HepG2 (cell line): ENCODE measurements around the gene CCDC9B. TPM values are rescaled to one million over a fixed set of nuclear protein-coding genes. Genes with fewer than 3 reads are reported as not detected.

Experiments
- ATAC-seq: fragments of 200-7000 bp; cut with Tn5 transposase; 3 replicates; pipeline ENCODE4 v1.9.1; 2020; ENCODE audit warnings: mild to moderate bottlenecking, moderate library complexity
- BruUV-seq: library from RNA; stranded (reverse); fragments of 400-500 nt; replicated peaks from 2 replicates; lab custom pipeline; 2021; lab: Mats Ljungman, UMichigan
- CTCF ChIA-PET: fragments of 300-600 bp; formaldehyde crosslinking; extraction: SDS; loops from one replicate; lab custom pipeline; 2021; ENCODE audit warnings: low total read pairs, inconsistent platforms, low intra/inter-chr PET ratio; lab: Yijun Ruan, JAX
- POLR2A ChIA-PET: fragments of 350-600 bp; sonication (Branson Sonifier 250); formaldehyde crosslinking; loops from one replicate; lab custom pipeline; 2020; ENCODE audit warnings: antibody characterized with exemption, inconsistent platforms; lab: Yijun Ruan, JAX
- DNase-seq: peaks from one replicate; pipeline ENCODE4 v3.0.0-alpha.2; 2015; ENCODE audit warnings: low spot score
- FAIRE-seq: peaks from 3 replicates; lab custom pipeline; 2011; peaks lifted over from hg19 to GRCh38; lab: Jason Lieb, UNC
- H2AFZ ChIP-seq: one replicate; pipeline ENCODE4 v1.6.1; 2011; ENCODE audit warnings: low read length, inconsistent platforms
- H3K27ac ChIP-seq: fragments of 300-600 bp; 3 replicates; pipeline ENCODE4 v1.8.0; 2011; ENCODE audit warnings: mixed run types, mild to moderate bottlenecking, mixed read lengths, low read length, inconsistent platforms; ENCODE audit not compliant: insufficient read depth; ENCODE audit errors: extremely low read length
- H3K27me3 ChIP-seq, 2 experiments: fragments of 200-600 bp in 1 of 2; 2 replicates in 1 of 2; 3 replicates in 1 of 2; pipeline versions ENCODE4 v1.6.0 to v1.8.0; 2011; ENCODE audit warnings: low read length in 2 of 2, mild to moderate bottlenecking in 2 of 2, moderate library complexity in 2 of 2, inconsistent platforms in 1 of 2; ENCODE audit not compliant: insufficient read depth in 2 of 2, control insufficient read depth in 1 of 2
- H3K36me3 ChIP-seq, 2 experiments: fragments of 200-600 bp in 1 of 2; replicated peaks in 1 of 2; 2 replicates in 1 of 2; 3 replicates in 1 of 2; pipeline versions ENCODE4 v1.5.1 to v1.8.0; 2011; ENCODE audit warnings: low read length in 2 of 2, inconsistent platforms in 1 of 2; ENCODE audit not compliant: insufficient read depth in 2 of 2, control insufficient read depth in 1 of 2
- H3K4me1 ChIP-seq: 2 replicates; pipeline ENCODE4 v1.5.1; 2012; ENCODE audit warnings: low read length, inconsistent platforms; ENCODE audit not compliant: insufficient read depth
- H3K4me2 ChIP-seq: 2 replicates; pipeline ENCODE4 v1.6.0; 2011; ENCODE audit warnings: low read depth, low read length, inconsistent platforms
- H3K4me3 ChIP-seq, 3 experiments: fragments of 200-600 bp in 1 of 3; sonication (generic), shearing (Covaris generic) in 1 of 3; replicated peaks in 1 of 3; 2 replicates each; pipeline ENCODE4 v1.5.1; 2011 to 2016; ENCODE audit warnings: low read length in 3 of 3, inconsistent platforms in 2 of 3, low read depth in 2 of 3, mild to moderate bottlenecking in 2 of 3, control low read depth in 1 of 3, mixed read lengths in 1 of 3; ENCODE audit not compliant: insufficient read depth in 1 of 3
- H3K79me2 ChIP-seq: one replicate; pipeline ENCODE4 v1.6.1; 2011; ENCODE audit warnings: low read length, inconsistent platforms; ENCODE audit not compliant: insufficient read depth
- H3K9ac ChIP-seq: 2 replicates; pipeline ENCODE4 v1.6.0; 2011; ENCODE audit warnings: mild to moderate bottlenecking, low read depth, low read length, inconsistent platforms; ENCODE audit not compliant: insufficient read depth
- H3K9me3 ChIP-seq: 2 replicates; pipeline ENCODE4 v1.5.1; 2012; ENCODE audit warnings: mild to moderate bottlenecking, low read length
- H4K20me1 ChIP-seq: 2 replicates; pipeline ENCODE4 v1.6.0; 2011; ENCODE audit warnings: inconsistent platforms, mild to moderate bottlenecking, low read length, moderate library complexity; ENCODE audit not compliant: insufficient read depth
- ARNT2 ChIP-seq: sonication (generic); formaldehyde crosslinking; IDR thresholded peaks from 2 replicates; pipeline ENCODE4 v1.8.0; 2022; ENCODE audit warnings: mild to moderate bottlenecking, low read depth, missing genetic modification reagents, moderate library complexity
- ATAD3A ChIP-seq: sonication (generic); formaldehyde crosslinking; IDR thresholded peaks from 2 replicates; pipeline ENCODE4 v1.4.0; 2020; ENCODE audit warnings: missing genetic modification reagents
- BCL6 ChIP-seq: IDR thresholded peaks from 2 replicates; pipeline ENCODE4 v1.6.1; 2016; ENCODE audit warnings: missing genetic modification reagents, missing compliant biosample characterization
- JUNB ChIP-seq: sonication (generic); formaldehyde crosslinking; IDR thresholded peaks from 2 replicates; pipeline ENCODE4 v1.8.0; 2022; ENCODE audit warnings: missing genetic modification reagents, mild to moderate bottlenecking, borderline replicate concordance
- MATR3 ChIP-seq: sonication (generic); formaldehyde crosslinking; IDR thresholded peaks from 2 replicates; pipeline ENCODE4 v1.4.0; 2020; ENCODE audit warnings: missing genetic modification reagents
- NFIC ChIP-seq: IDR thresholded peaks from 2 replicates; pipeline ENCODE4 v1.6.1; 2012; ENCODE audit warnings: mild to moderate bottlenecking, low read length, inconsistent platforms
- RORA ChIP-seq: sonication (generic); formaldehyde crosslinking; IDR thresholded peaks from 2 replicates; pipeline ENCODE4 v1.5.0; 2020; ENCODE audit warnings: mild to moderate bottlenecking, missing genetic modification reagents, moderate library complexity
- SALL1 ChIP-seq: sonication (generic); formaldehyde crosslinking; IDR thresholded peaks from 2 replicates; pipeline ENCODE4 v1.8.0; 2022; ENCODE audit warnings: mild to moderate bottlenecking, missing genetic modification reagents
- SKIL ChIP-seq: sonication (generic); formaldehyde crosslinking; IDR thresholded peaks from 2 replicates; pipeline ENCODE4 v1.8.0; 2022; ENCODE audit warnings: missing genetic modification reagents, mild to moderate bottlenecking, moderate library complexity, borderline replicate concordance
- ZKSCAN8 ChIP-seq: IDR thresholded peaks from 2 replicates; pipeline ENCODE4 v1.6.1; 2016; ENCODE audit warnings: borderline replicate concordance, missing genetic modification reagents, missing compliant biosample characterization
- ZNF10 ChIP-seq: sonication (generic); formaldehyde crosslinking; IDR thresholded peaks from 2 replicates; pipeline ENCODE4 v1.4.0; 2020; ENCODE audit warnings: mild to moderate bottlenecking, low read depth, missing genetic modification reagents, borderline replicate concordance
- ZNF263 ChIP-seq: sonication (generic); formaldehyde crosslinking; IDR thresholded peaks from 2 replicates; pipeline ENCODE4 v1.4.0; 2020; ENCODE audit warnings: missing genetic modification reagents
- ZNF431 ChIP-seq: sonication (generic); formaldehyde crosslinking; IDR thresholded peaks from 2 replicates; pipeline ENCODE4 v1.9.0; 2022; ENCODE audit warnings: missing genetic modification reagents, low read depth, mild to moderate bottlenecking, borderline replicate concordance
- ZNF552 ChIP-seq: sonication (generic); formaldehyde crosslinking; IDR thresholded peaks from 2 replicates; pipeline ENCODE4 v1.9.0; 2022; ENCODE audit warnings: missing genetic modification reagents, mild to moderate bottlenecking, borderline replicate concordance
- ZNF839 ChIP-seq: sonication (generic); formaldehyde crosslinking; IDR thresholded peaks from 2 replicates; pipeline ENCODE4 v1.4.0; 2020; ENCODE audit warnings: missing genetic modification reagents, mild to moderate bottlenecking, borderline replicate concordance
- ZSCAN12 ChIP-seq: sonication (generic); formaldehyde crosslinking; IDR thresholded peaks from 2 replicates; pipeline ENCODE4 v1.9.0; 2021; ENCODE audit warnings: mild to moderate bottlenecking, missing genetic modification reagents
- WGBS: methylation state at CpG from one replicate; pipeline ENCODE4 v1.1.6; 2017; ENCODE audit warnings: low lambda C conversion rate; 5-methylcytosine and 5-hydroxymethylcytosine counted together
- in situ Hi-C: cut with HindIII; loops from 2 replicates; pipeline ENCODE4 v1.10.0; 2017; ENCODE audit warnings: low pct_unique_long_range_greater_than_20kb; ENCODE audit not compliant: extremely low pct_ligation_motif_present
- intact Hi-C: fragments of 100-400 bp; cut with micrococcal nuclease; formaldehyde crosslinking; loops from one replicate; pipeline ENCODE4 v1.10.0; 2022; ENCODE audit not compliant: unreplicated experiment
- polyA plus RNA-seq, 8 experiments: library from polyadenylated mRNA; depleted of rRNA in 3 of 8; stranded (reverse) in 7 of 8; unstranded in 1 of 8; fragments of >200 nt; fragmentation: Illumina TruSeq in 4 of 8; extraction: Trizol in 4 of 8; gene quantifications; 2 replicates each; pipeline versions ENCODE4 v1.2.1 to v1.2.3, GENCODE V29; 2011 to 2016; ENCODE audit warnings: low read depth in 4 of 8, missing spikeins in 1 of 8, mixed read lengths in 1 of 8; ENCODE audit not compliant: insufficient read depth in 1 of 8
- total RNA-seq, 5 experiments: library from RNA; depleted of rRNA; stranded (reverse); fragments of >200 nt; fragmentation: Illumina TruSeq; extraction: Trizol; gene quantifications; 2 replicates each; pipeline ENCODE4 v1.2.3, GENCODE V29; 2016; ENCODE audit warnings: low read depth in 1 of 5
- TF ChIP-seq, protein P1 (sequence below): sonication (generic); formaldehyde crosslinking; IDR thresholded peaks from 2 replicates; pipeline ENCODE4 v1.4.0; 2020; ENCODE audit warnings: missing genetic modification reagents

The CCDC9B gene
- total and polyA plus RNA-seq, 2 of the 13 experiments (the other 11 are each of a cell fraction or from before 2014, with no cell fraction given): 0.98 to 1.6 TPM

GRCh38 chr15:40349163-40349562 lies 8.4 kb upstream of the CCDC9B start (continued):
- TF ChIP-seq ARNT2: no peak
- no peak for TF ChIP-seq ZNF839 (CRISPR knock-in tag)
- TF ChIP-seq NFIC: no peak
- TF ChIP-seq ZKSCAN8: no peak
- TF ChIP-seq SALL1: no peak
- TF ChIP-seq BCL6 (CRISPR knock-in tag): peak; percentile 29; the same call in 1 of the 2 replicates
- TF ChIP-seq MATR3: no peak
- no peak for TF ChIP-seq ZSCAN12
- no peak for TF ChIP-seq ZNF10
- TF ChIP-seq RORA: no peak
- no peak for TF ChIP-seq JUNB (CRISPR knock-in tag)

- Histone ChIP-seq H3K9ac (no peak overlapping the region), H3K27ac (no peak overlapping the region), H4K20me1 (no peaks in the 10 kb centered on the region), H3K9me3 (no peaks in the 10 kb centered on the region), H3K4me3 (no peak overlapping the region; a peak in 1 of 6 replicates), H3K4me2 (peak overlapping the region; percentile 40; the same call in 1 of the 2 replicates), H3K4me1 (peaks cover 80% of the 10 kb centered on the region), H3K79me2 (no peaks in the 10 kb centered on the region), H3K36me3 (no peaks in the 10 kb centered on the region), H2AFZ (no peak overlapping the region), H3K27me3 (peaks cover 0 to 5% of the 10 kb centered on the region in 2 experiments; a peak in 2 of 5 replicates)
- no TSS peak for BruUV-seq
- ATAC-seq (no peak), FAIRE-seq (no peak), DNase-seq (no peak)
- ChIA-PET CTCF (no interaction called here), POLR2A (interaction anchor here (1.3 to 1.5 kb wide), 3 partner anchors 10 to 91 kb away, joined by 3 to 4 read pairs (median 3); no protein-coding TSS in a partner anchor)
- 62% methylated on average over 4 of the region's 5 CpGs for WGBS
- intact Hi-C loops (no loop called here), in situ Hi-C loops (loop anchor here (5.0 kb wide), 1 partner anchor 74 kb away; no protein-coding TSS in a partner anchor)
- TF ChIP-seq ATAD3A (no peak), SKIL (no peak), ZNF431 (CRISPR knock-in tag) (no peak), ZNF263 (CRISPR knock-in tag) (no peak), ZNF552 (CRISPR knock-in tag) (no peak)
- TF ChIP-seq, protein P1, sequence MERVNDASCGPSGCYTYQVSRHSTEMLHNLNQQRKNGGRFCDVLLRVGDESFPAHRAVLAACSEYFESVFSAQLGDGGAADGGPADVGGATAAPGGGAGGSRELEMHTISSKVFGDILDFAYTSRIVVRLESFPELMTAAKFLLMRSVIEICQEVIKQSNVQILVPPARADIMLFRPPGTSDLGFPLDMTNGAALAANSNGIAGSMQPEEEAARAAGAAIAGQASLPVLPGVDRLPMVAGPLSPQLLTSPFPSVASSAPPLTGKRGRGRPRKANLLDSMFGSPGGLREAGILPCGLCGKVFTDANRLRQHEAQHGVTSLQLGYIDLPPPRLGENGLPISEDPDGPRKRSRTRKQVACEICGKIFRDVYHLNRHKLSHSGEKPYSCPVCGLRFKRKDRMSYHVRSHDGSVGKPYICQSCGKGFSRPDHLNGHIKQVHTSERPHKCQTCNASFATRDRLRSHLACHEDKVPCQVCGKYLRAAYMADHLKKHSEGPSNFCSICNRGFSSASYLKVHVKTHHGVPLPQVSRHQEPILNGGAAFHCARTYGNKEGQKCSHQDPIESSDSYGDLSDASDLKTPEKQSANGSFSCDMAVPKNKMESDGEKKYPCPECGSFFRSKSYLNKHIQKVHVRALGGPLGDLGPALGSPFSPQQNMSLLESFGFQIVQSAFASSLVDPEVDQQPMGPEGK (CRISPR knock-in tag): 0 out of 2 replicates have a peak, but pooled peaks have one; percentile 2
Measured at GRCh38 chr15:40348474-40348870, 7.7 kb upstream of the CCDC9B start.
